HFFc6 (cell line): ENCODE measurements around the gene LRRC10B. TPM values are rescaled to one million over a fixed set of nuclear protein-coding genes. Genes with fewer than 3 reads are reported as not detected.

Experiments
- DNase-seq: peaks from one replicate; pipeline ENCODE4 v3.0.0-alpha.2; 2018
- H3K27ac Mint-ChIP-seq: 2 replicates; pipeline ENCODE4 v1.8.0; 2020; ENCODE audit warnings: mild to moderate bottlenecking, mixed read lengths
- H3K27me3 Mint-ChIP-seq: 2 replicates; pipeline ENCODE4 v1.8.0; 2021; ENCODE audit warnings: mild to moderate bottlenecking, moderate library complexity, mixed read lengths; ENCODE audit not compliant: insufficient read depth
- H3K36me3 Mint-ChIP-seq: 2 replicates; pipeline ENCODE4 v1.8.0; 2021; ENCODE audit warnings: low read depth, mixed read lengths
- H3K4me1 Mint-ChIP-seq: 2 replicates; pipeline ENCODE4 v1.8.0; 2020; ENCODE audit warnings: low read depth, mixed read lengths
- H3K4me3 Mint-ChIP-seq: 2 replicates; pipeline ENCODE4 v1.8.0; 2020; ENCODE audit warnings: mild to moderate bottlenecking, moderate library complexity, mixed read lengths
- H3K9me3 Mint-ChIP-seq: 2 replicates; pipeline ENCODE4 v1.8.0; 2020; ENCODE audit warnings: mild to moderate bottlenecking, mixed read lengths
- CTCF ChIP-seq: fragments of 200-600 bp; sonication (generic); IDR thresholded peaks from 2 replicates; pipeline ENCODE4 v1.5.0; 2021; ENCODE audit warnings: antibody characterized with exemption, mild to moderate bottlenecking
- total RNA-seq, 6 experiments: library from RNA; stranded (reverse); fragmentation: NEBNext Ultra II Directional; extraction: Animal tissue kit (Norgen Biotek cat#: 25700); gene quantifications; 2 replicates in 1 of 6; 3 replicates in 5 of 6; pipeline ENCODE4 v1.2.3, GENCODE V29; 2021

LRRC10B gene
- total RNA-seq, 6 experiments from 2014 or later = not detected

- no peaks in the 10 kb centered on the region for H3K9me3 Mint-ChIP-seq
- no peak for TF ChIP-seq CTCF
- H3K4me3 Mint-ChIP-seq = no peak overlapping the region; the same call in 1 of the 2 replicates
- H3K27ac Mint-ChIP-seq = no peak overlapping the region
- H3K36me3 Mint-ChIP-seq = no peaks in the 10 kb centered on the region
- no peak for DNase-seq
- peaks cover 19% of the 10 kb centered on the region; the same call in 1 of the 2 replicates for H3K4me1 Mint-ChIP-seq
- H3K27me3 Mint-ChIP-seq = peaks cover 45% of the 10 kb centered on the region
These were observed 43.6 kb downstream of the LRRC10B start for GRCh38 chr11:61552108-61552635.

GRCh38 chr11:61553373-61554171, 45.0 kb downstream of the LRRC10B start:
- Mint-ChIP-seq H3K9me3 (no peaks in the 10 kb centered on the region), H3K27me3 (peaks cover 51% of the 10 kb centered on the region), H3K4me1 (peaks cover 19% of the 10 kb centered on the region; the same call in 1 of the 2 replicates), H3K27ac (no peak overlapping the region), H3K4me3 (no peak overlapping the region), H3K36me3 (no peaks in the 10 kb centered on the region)
- no peak for TF ChIP-seq CTCF
- DNase-seq = no peak

GRCh38 chr11:61554172-61554988, 45.8 kb downstream of the LRRC10B start:
- H3K9me3 Mint-ChIP-seq = no peaks in the 10 kb centered on the region
- H3K4me3 Mint-ChIP-seq = no peak overlapping the region
- H3K27ac Mint-ChIP-seq = no peak overlapping the region
- peaks cover 19% of the 10 kb centered on the region; the same call in 1 of the 2 replicates for H3K4me1 Mint-ChIP-seq
- TF ChIP-seq CTCF = no peak
- no peaks in the 10 kb centered on the region for H3K36me3 Mint-ChIP-seq
- H3K27me3 Mint-ChIP-seq = peaks cover 48% of the 10 kb centered on the region
- DNase-seq = no peak

- H3K9me3 Mint-ChIP-seq = no peaks in the 10 kb centered on the region
- no peaks in the 10 kb centered on the region for H3K36me3 Mint-ChIP-seq
- H3K27ac Mint-ChIP-seq = no peak overlapping the region
- DNase-seq = no peak
- H3K27me3 Mint-ChIP-seq = peaks cover 56% of the 10 kb centered on the region
- peaks cover 19% of the 10 kb centered on the region; the same call in 1 of the 2 replicates for H3K4me1 Mint-ChIP-seq
- TF ChIP-seq CTCF = peak; percentile 47
- no peak overlapping the region for H3K4me3 Mint-ChIP-seq
These were observed 46.8 kb downstream of the LRRC10B start for GRCh38 chr11:61555051-61555969.

- no peak overlapping the region for H3K4me3 Mint-ChIP-seq
- no peaks in the 10 kb centered on the region for H3K36me3 Mint-ChIP-seq
- no peak overlapping the region for H3K27ac Mint-ChIP-seq
- H3K4me1 Mint-ChIP-seq = peaks cover 19% of the 10 kb centered on the region; the same call in 1 of the 2 replicates
- DNase-seq = no peak
- no peak for TF ChIP-seq CTCF
- H3K27me3 Mint-ChIP-seq = peaks cover 60% of the 10 kb centered on the region
- no peaks in the 10 kb centered on the region for H3K9me3 Mint-ChIP-seq
These were observed 47.4 kb downstream of the LRRC10B start for GRCh38 chr11:61555978-61556377.
